Smooth muscle cell (in vitro differentiated cells): ENCODE measurements around the gene HCRT. TPM values are rescaled to one million over a fixed set of nuclear protein-coding genes. Genes with fewer than 3 reads are reported as not detected.

Source experiments
- DNase-seq: peaks from one replicate; lab custom pipeline; 2025; ENCODE audit not compliant: unreplicated experiment; lab: John Stamatoyannopoulos, UW
- H2AFZ ChIP-seq: fragments of 200-600 bp; sonication (generic); 2 replicates; pipeline ENCODE4 v1.6.0; 2016; ENCODE audit warnings: antibody characterized with exemption, low read depth, mild to moderate bottlenecking
- H3F3A ChIP-seq: fragments of 200-600 bp; sonication (generic); 2 replicates; pipeline ENCODE4 v1.6.0; 2017; ENCODE audit warnings: antibody characterized with exemption, low read depth
- H3K27ac ChIP-seq: fragments of 200-600 bp; sonication (generic); 2 replicates; pipeline ENCODE4 v1.5.1; 2016; ENCODE audit warnings: low read depth, mild to moderate bottlenecking
- H3K27me3 ChIP-seq: fragments of 200-600 bp; sonication (generic); 2 replicates; pipeline ENCODE4 v1.6.1; 2016; ENCODE audit warnings: low read depth, mild to moderate bottlenecking
- H3K36me3 ChIP-seq: fragments of 200-600 bp; sonication (generic); 2 replicates; pipeline ENCODE4 v1.5.1; 2016; ENCODE audit warnings: low read depth
- H3K4me1 ChIP-seq: fragments of 200-600 bp; sonication (generic); 2 replicates; pipeline ENCODE4 v1.5.1; 2016; ENCODE audit warnings: low read depth
- H3K4me2 ChIP-seq: fragments of 200-600 bp; sonication (generic); 2 replicates; pipeline ENCODE4 v1.6.0; 2016; ENCODE audit warnings: mild to moderate bottlenecking
- H3K4me3 ChIP-seq: fragments of 200-600 bp; sonication (generic); 2 replicates; pipeline ENCODE4 v1.5.1; 2016; ENCODE audit warnings: mild to moderate bottlenecking
- H3K79me2 ChIP-seq: fragments of 200-600 bp; sonication (generic); 2 replicates; pipeline ENCODE4 v1.6.0; 2016; ENCODE audit warnings: low read depth, mild to moderate bottlenecking
- H3K9ac ChIP-seq: fragments of 200-600 bp; sonication (generic); 2 replicates; pipeline ENCODE4 v1.6.0; 2016; ENCODE audit warnings: low read depth
- H3K9me3 ChIP-seq: fragments of 200-600 bp; sonication (generic); replicated peaks from 2 replicates; pipeline ENCODE4 v1.5.1; 2016; ENCODE audit warnings: low read depth
- H4K20me1 ChIP-seq: fragments of 200-600 bp; sonication (generic); 2 replicates; pipeline ENCODE4 v1.6.0; 2016; ENCODE audit warnings: low read depth
- CTCF ChIP-seq: fragments of 200-600 bp; sonication (generic); IDR thresholded peaks from 2 replicates; pipeline ENCODE4 v1.5.1; 2017; ENCODE audit warnings: borderline replicate concordance, mild to moderate bottlenecking, antibody characterized with exemption; ENCODE audit not compliant: insufficient read depth, poor library complexity, severe bottlenecking
- WGBS: methylation state at CpG from one replicate; pipeline ENCODE4 v1.1.7; 2016; ENCODE audit warnings: low lambda C conversion rate; 5-methylcytosine and 5-hydroxymethylcytosine counted together
- polyA plus RNA-seq: library from polyadenylated mRNA; unstranded; fragments of >200 nt; fragmentation: Nextera tagmentation; extraction: Ambion mirVana; gene quantifications from 2 replicates; pipeline ENCODE4 v1.2.1, GENCODE V29; 2016
- total RNA-seq: library from RNA; depleted of rRNA; stranded (reverse); fragments of >200 nt; gene quantifications from 2 replicates; pipeline ENCODE4 v1.2.3, GENCODE V29; 2014

Gene HCRT
- not detected in 2 replicates for total RNA-seq
- polyA plus RNA-seq: not detected in 2 replicates

- peaks cover 30% of the 10 kb centered on the region for H3K27me3 ChIP-seq
- H3K4me2 ChIP-seq: peak within 1 kb of the TSS; percentile 99
- no peaks in the 10 kb centered on the region for H4K20me1 ChIP-seq
- H3K9ac ChIP-seq: no peak within 1 kb of the TSS
- peak within 1 kb of the TSS; percentile 56 for H3K4me3 ChIP-seq
- no peak within 1 kb of the TSS for H3K27ac ChIP-seq
- no peaks in the 10 kb centered on the region for H3F3A ChIP-seq
- DNase-seq: no peak
- no peaks in the 10 kb centered on the region for H3K79me2 ChIP-seq
- 79% methylated on average over 11 of the region's 11 CpGs for WGBS
- peaks cover 18% of the 10 kb centered on the region for H3K4me1 ChIP-seq
- TF ChIP-seq CTCF: no peak
- peak within 1 kb of the TSS; percentile 97 for H2AFZ ChIP-seq
- H3K9me3 ChIP-seq: no peaks in the 10 kb centered on the region
- no peaks in the 10 kb centered on the region for H3K36me3 ChIP-seq
Observed at GRCh38 chr17:42184713-42185620, at the start of gene HCRT. TSS of gene HCRT (minus strand) at chr17:42185452. CDS start at chr17:42185365, 87 bp downstream.

- Histone ChIP-seq H3F3A (no peaks in the 10 kb centered on the region), H3K4me3 (no peak overlapping the region), H3K9ac (no peak overlapping the region), H3K4me2 (no peak overlapping the region), H2AFZ (no peak overlapping the region), H3K79me2 (peaks cover 41% of the 10 kb centered on the region), H3K4me1 (no peaks in the 10 kb centered on the region), H3K27ac (no peak overlapping the region), H3K36me3 (no peaks in the 10 kb centered on the region), H4K20me1 (peaks cover 43% of the 10 kb centered on the region), H3K9me3 (no peaks in the 10 kb centered on the region), H3K27me3 (no peaks in the 10 kb centered on the region)
- DNase-seq: no peak
- 96% methylated on average over 2 of the region's 2 CpGs for WGBS
- no peak for TF ChIP-seq CTCF
Observed at GRCh38 chr17:42233994-42234393, 48.7 kb upstream of the HCRT start.

- Histone ChIP-seq H3K4me1 (no peaks in the 10 kb centered on the region), H3K79me2 (peaks cover 37% of the 10 kb centered on the region), H3K36me3 (no peaks in the 10 kb centered on the region), H3K9ac (no peak overlapping the region), H4K20me1 (peaks cover 36% of the 10 kb centered on the region), H3K9me3 (no peaks in the 10 kb centered on the region), H3K27me3 (no peaks in the 10 kb centered on the region), H3K4me3 (no peak overlapping the region), H3K27ac (no peak overlapping the region), H3F3A (no peaks in the 10 kb centered on the region), H2AFZ (no peak overlapping the region), H3K4me2 (no peak overlapping the region)
- 96% methylated on average over 5 of the region's 5 CpGs for WGBS
- DNase-seq: no peak
- no peak for TF ChIP-seq CTCF
Observed at GRCh38 chr17:42233156-42233555, 47.9 kb upstream of the HCRT start.
